HL-60 (cell line): ENCODE results near the gene GPX4.

Experiments used
- GABPA ChIP-seq: IDR thresholded peaks from 2 replicates; pipeline ENCODE4 v1.6.1; 2012; ENCODE audit warnings: low read depth
- TF ChIP-seq, protein P1 (sequence below): IDR thresholded peaks from one replicate; pipeline ENCODE4 v1.5.1; 2011; ENCODE audit warnings: low read length, control low read depth, inconsistent platforms; ENCODE audit not compliant: insufficient read depth

DNA sequence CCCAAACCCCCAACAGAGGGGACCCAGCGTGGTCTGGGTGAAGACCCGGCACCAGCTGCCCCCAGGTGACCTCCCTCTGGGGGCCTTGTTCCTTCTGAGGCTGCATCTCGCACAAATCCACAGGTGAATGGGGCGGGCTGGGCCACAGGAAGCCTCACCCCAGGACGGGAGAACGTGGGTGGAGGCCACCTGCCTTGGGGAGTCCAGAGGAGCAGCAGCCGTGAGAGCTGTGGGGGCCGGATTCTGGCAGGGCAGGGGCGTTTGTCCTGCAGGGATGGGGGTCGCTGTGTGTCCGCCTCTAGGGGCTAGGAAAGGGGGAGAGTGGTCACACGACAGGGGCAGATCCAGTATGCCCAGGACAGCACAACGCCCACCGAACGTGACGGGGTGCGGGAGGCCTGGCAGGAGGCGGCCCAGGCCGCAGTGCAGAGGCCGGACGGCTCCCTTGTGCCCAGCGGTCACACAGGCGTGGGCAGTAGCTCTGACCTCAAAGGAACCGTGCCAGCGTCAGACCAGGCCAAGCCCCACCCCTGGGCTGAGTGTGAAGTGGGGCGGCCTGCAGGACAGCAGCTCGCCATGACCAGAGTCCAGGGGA is 15.3 kb upstream of the GPX4 start:
- TF ChIP-seq, protein P1, sequence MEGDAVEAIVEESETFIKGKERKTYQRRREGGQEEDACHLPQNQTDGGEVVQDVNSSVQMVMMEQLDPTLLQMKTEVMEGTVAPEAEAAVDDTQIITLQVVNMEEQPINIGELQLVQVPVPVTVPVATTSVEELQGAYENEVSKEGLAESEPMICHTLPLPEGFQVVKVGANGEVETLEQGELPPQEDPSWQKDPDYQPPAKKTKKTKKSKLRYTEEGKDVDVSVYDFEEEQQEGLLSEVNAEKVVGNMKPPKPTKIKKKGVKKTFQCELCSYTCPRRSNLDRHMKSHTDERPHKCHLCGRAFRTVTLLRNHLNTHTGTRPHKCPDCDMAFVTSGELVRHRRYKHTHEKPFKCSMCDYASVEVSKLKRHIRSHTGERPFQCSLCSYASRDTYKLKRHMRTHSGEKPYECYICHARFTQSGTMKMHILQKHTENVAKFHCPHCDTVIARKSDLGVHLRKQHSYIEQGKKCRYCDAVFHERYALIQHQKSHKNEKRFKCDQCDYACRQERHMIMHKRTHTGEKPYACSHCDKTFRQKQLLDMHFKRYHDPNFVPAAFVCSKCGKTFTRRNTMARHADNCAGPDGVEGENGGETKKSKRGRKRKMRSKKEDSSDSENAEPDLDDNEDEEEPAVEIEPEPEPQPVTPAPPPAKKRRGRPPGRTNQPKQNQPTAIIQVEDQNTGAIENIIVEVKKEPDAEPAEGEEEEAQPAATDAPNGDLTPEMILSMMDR = no peak
- TF ChIP-seq GABPA = no peak
